Measurements from ENCODE around the gene CIDEB. TPM values are rescaled to one million over a fixed set of nuclear protein-coding genes. Genes with fewer than 3 reads are reported as not detected.

CIDEB gene
- total RNA-seq, 4 donors from 2014 or later = 22.3 to 184 (median 136) TPM

DNA sequence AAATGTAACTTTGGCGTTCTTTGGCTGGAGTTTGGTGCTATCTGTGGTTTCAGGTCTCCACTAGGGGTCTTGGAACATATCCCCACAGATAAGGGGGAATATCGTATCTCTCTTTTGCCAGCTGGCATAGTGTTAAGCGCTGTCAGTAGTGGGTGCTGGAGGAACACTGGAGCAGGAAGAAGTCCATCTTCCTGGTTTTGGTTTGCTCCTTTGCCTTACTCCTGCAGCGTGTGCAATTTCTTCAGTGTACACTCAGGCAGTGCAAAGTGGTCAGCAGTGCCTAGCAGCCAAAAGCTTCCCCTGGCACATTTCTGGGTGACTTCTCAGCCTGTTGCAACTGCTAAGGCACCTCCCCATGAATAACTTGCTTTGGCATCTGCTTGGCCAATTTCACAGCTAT lies 43.7 kb upstream of the CIDEB start:
- Histone ChIP-seq H3K27ac (no peak overlapping the region), H3K4me1 (peaks cover 0 to 17% (median 0%) of the 10 kb centered on the region in 4 donors), H3K9me3 (no peaks in the 10 kb centered on the region), H3K36me3 (no peaks in the 10 kb centered on the region), H3K27me3 (no peaks in the 10 kb centered on the region), H3K4me3 (no peak overlapping the region)
- TF ChIP-seq CTCF (IDR thresholded peaks at IDR 0.05) (no peak), POLR2A (IDR thresholded peaks at IDR 0.05) (no peak)
- no peak for DNase-seq

DNA sequence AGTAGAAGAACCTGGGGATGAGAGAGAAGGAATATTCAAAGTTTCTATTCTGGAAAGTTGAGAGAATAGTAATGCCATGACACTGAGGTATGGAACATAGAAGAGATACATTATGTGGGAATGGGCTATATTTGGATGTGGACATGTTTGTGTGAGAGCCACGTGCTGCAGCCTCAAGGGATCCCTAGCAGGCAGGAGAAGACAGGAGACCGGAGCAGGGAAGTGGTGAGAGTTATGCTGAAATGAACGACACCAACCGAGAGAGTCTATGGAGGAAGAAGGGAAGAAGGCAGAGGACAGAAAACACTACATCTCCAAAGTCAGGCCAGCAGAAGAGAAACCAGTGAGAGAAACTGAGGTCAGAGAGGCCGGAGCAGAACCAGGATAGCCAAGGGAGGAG lies 42.0 kb upstream of the CIDEB start:
- Histone ChIP-seq H3K4me1 (peaks cover 0 to 17% (median 0%) of the 10 kb centered on the region in 4 donors), H3K36me3 (no peaks in the 10 kb centered on the region), H3K27ac (no peak overlapping the region), H3K9me3 (no peaks in the 10 kb centered on the region), H3K4me3 (no peak overlapping the region), H3K27me3 (no peaks in the 10 kb centered on the region)
- TF ChIP-seq POLR2A (IDR thresholded peaks at IDR 0.05) (no peak), CTCF (IDR thresholded peaks at IDR 0.05) (no peak)
- DNase-seq = no peak

- DNase-seq = no peak
- no peaks in the 10 kb centered on the region for H3K36me3 ChIP-seq
- no peak overlapping the region for H3K4me3 ChIP-seq
- TF ChIP-seq CTCF (IDR thresholded peaks at IDR 0.05) (no peak), POLR2A (IDR thresholded peaks at IDR 0.05) (no peak)
- peaks cover 0 to 13% (median 0%) of the 10 kb centered on the region in 4 donors for H3K4me1 ChIP-seq
- no peaks in the 10 kb centered on the region for H3K27me3 ChIP-seq
- no peaks in the 10 kb centered on the region for H3K9me3 ChIP-seq
- no peak overlapping the region for H3K27ac ChIP-seq
These were observed 40.4 kb upstream of the CIDEB start for GRCh38 chr14:24348186-24348585.

DNA sequence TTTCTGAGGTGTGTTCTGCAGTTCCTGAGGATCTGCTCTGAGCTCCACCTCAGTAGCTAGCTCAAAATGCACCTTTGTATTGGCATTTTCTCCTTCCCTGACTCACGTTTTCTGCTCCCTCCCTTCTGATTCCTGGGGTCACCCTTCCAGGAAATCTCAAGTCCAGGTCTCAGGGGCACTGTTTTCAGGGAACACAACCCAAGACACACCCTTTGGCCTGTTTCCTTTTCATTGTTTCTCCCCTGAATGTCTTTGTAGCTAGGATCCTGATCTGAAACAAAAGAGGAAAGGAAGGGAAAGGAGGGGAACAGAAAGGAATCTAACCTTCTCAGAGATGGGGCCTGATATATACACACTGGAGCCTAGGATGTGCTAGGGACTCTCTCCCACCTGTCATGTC lies 39.4 kb upstream of the CIDEB start:
- Histone ChIP-seq H3K9me3 (no peaks in the 10 kb centered on the region), H3K27ac (no peak overlapping the region), H3K4me1 (peaks cover 0 to 13% (median 0%) of the 10 kb centered on the region in 4 donors), H3K36me3 (no peaks in the 10 kb centered on the region), H3K4me3 (no peak overlapping the region), H3K27me3 (no peaks in the 10 kb centered on the region)
- TF ChIP-seq POLR2A (IDR thresholded peaks at IDR 0.05) (no peak), CTCF (IDR thresholded peaks at IDR 0.05) (no peak)
- DNase-seq = no peak

DNA sequence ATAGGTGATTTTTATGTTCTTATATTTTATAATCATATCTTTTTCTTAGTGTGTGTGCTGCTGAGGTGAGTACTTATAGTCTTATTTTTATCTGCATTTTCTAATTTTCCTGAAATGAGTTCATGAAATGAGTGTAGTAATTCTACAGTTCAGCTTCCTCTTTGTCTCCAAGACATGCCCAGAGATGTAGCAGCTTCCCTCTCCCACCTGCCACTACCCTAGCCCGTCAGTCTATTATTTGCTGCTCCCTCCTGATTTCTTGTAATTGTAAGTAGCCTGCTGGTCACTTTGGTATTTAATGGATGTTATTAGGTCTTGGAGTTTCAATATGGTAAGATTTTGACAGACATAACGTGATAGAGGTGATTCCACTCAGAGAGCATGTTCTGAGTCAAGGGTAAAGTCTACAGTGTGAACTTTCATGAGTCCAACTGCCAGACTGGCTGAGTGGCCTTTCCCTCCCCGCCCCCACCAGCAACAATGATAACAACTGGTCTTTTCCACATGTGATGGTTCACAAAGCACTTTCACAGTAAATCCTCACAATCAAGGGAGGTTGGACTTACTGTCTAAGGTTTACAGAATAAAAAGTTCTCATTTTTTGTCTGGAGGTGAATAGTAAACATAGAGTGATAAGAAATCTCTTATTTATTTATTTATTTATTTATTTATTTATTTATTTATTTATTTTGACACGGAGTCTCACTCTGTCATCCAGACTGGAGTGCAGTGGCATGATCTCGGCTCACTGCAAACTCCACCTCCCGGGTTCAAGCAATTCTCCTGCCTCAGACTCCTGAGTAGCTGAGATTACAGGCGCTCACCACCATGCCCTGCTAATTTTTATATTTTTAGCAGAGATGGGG lies 36.3 kb upstream of the CIDEB start:
- peak in 2 of 3 donors; percentile 75 to 82 for DNase-seq
- peaks cover 0 to 11% (median 1%) of the 10 kb centered on the region in 4 donors for H3K4me1 ChIP-seq
- H3K9me3 ChIP-seq = no peaks in the 10 kb centered on the region
- peak overlapping the region in 2 of 4 donors; percentile 40 to 41 for H3K27ac ChIP-seq
- H3K36me3 ChIP-seq = no peaks in the 10 kb centered on the region
- H3K4me3 ChIP-seq = no peak overlapping the region
- no peaks in the 10 kb centered on the region for H3K27me3 ChIP-seq
- TF ChIP-seq CTCF (IDR thresholded peaks at IDR 0.05) (no peak), POLR2A (IDR thresholded peaks at IDR 0.05) (no peak)

Measured in Peyer's patch (tissue), 4 donors.